Activated T-helper 9 cell treated with anti-CD3 and anti-CD28 coated beads, Interleukin-2, amount 50 U/mL, for 16 hours (primary cell): ENCODE measurements around the gene LIN54.

Experiments used
- DNase-seq: peaks from one replicate; pipeline ENCODE4 v3.0.0-alpha.2; 2020; ENCODE audit warnings: low read depth

LIN54 gene

DNA sequence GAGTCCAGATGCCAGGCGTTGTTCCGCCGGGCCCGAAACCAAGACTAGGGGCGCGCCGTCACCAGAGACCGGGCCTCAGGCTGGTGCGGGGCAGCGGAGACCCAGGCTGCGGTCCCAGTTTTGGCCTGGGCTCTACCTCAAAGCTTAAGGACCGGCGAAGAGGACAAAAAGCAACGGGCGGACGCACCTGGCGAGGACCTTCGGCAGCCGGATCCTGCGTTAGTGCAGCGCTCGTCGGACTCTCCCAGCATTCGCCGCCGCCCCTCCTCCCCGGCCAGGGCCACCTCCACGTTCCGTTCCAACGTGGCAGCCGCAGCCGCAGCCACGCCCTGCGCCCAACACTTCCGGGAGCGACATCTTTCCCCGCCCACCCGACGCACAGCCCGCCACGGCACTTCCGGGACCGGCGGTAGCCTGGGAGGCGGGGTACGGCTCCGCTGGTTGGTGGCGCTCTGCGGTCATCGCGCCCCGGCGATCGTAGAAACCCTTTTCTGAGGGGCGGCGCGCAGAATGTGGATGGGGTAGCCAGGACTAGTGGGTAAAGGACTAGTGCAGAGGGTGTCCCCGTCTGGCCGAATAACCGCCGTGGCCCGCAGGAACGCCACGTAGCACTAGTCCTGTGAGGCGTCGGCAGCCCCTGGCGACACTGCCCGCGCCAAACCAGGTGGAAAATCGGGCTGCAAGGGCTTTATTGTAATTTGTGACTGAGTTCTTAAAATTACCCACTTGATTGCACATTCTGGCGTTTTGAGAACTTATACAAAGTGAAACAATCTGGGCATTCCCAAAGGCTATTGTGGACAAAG, 119.5 kb downstream of the LIN54 start, which contains the start of gene SEC31A:
TSS of gene SEC31A (minus strand) at position 253 of the 806 bp plus-strand sequence. CDS start 9,217 bp downstream, outside the sequence.
- peak; percentile 96 for DNase-seq

DNA sequence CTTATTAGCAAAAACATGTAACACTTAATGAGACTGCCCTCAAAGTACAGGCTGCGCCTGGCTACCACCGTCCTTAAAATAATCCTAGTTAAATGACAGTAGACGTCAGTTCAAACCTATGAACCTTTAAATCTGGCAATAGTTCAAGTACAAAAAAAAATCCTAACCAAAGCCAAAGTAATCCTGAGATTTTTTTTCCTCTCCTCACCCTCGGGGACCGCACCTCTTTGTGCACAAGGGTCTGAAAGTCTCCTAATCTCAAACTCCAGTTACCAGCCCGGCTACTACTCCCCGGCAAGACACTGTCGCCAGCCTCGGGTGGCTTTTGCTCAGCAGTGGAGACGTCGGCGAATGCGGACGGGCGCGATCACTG, 120.1 kb downstream of the LIN54 start:
- no peak for DNase-seq

DNA sequence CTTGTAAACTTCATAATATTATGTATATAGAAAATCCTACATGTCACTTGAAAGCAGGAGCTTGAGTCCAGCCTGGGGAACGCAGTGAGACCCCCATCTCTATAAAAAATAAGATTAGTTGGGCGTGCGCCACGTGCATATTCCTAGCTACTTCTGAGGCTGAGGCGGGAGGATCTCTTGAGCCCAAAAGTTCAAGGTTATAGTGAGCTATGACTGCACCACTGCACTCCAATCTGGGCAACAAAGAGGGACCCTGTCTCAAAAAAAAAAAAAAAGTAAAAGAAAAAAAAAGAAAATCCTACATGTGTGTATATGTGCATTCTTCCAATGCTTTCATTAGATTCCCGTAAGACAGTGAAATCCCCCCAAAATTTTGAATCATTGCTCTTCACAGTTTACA, 121.3 kb downstream of the LIN54 start:
- no peak for DNase-seq

DNA sequence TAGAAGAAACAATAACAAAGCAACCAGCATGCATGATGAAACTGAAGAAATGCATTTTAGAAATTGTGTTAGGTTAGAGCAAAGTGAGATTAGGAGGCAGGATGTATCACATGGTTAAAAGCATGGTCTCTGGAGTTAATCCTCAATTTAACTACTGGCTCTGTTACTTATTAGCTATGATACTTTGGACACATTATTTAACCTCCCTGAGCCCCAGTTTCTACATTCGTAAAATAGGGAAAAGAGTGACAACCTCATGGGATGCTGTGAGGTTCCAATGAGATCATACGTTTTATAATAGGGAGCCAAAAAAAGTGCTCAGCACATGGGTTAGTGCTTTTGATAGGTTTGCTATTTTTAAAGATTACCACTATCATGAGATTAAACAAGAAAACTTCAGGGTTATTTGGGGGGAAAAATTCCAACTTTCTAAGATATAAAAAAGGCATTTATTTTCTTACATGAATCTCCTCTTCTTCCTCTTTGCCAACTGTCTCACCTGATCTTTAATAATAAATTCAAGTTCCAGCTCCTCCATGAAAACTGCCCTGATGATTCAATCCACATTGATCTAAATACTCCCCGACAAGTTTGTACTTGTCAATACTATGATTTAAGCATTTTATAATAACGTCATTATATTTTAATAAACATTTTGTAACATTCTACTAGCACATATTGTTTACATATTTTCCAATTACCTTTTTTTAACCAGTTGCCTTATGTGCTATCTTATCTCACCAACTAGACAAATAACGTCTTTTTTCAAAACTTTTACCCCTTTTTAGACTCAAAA, 124.3 kb downstream of the LIN54 start:
- DNase-seq: no peak

DNA sequence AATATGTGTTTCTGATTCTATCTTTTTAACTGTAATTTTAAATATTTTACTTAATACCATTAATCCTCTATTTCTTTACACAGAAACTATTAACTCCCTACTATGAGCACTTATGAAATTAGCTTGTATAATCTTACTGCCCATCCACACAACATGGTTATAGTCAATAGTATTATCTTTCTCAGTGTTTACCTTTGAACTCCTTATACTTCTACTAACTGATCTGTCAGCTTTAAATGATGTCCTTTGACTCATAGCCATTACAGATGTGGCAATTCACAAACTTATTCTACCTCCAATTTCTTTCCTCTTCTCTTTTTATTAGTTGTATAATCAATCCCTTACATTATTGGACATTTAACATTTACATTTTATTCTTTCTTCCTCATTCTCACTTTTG, 125.2 kb downstream of the LIN54 start:
- DNase-seq: no peak
